Muscle layer of colon (tissue), 2 donors: ENCODE measurements around the gene GTF2A2.

Source experiments
- H3K27ac ChIP-seq: one replicate; pipeline ENCODE4 v1.7.0; 2013; ENCODE audit warnings: low read depth, mild to moderate bottlenecking, low read length, moderate library complexity
- H3K27me3 ChIP-seq, 2 donors: one replicate each; pipeline ENCODE4 v1.7.0; 2013; ENCODE audit warnings: low read length in 2 of 2, mild to moderate bottlenecking in 2 of 2; ENCODE audit not compliant: insufficient read depth in 2 of 2, control insufficient read depth in 1 of 2
- H3K36me3 ChIP-seq: one replicate; pipeline ENCODE4 v1.7.0; 2013; ENCODE audit warnings: mild to moderate bottlenecking, low read length; ENCODE audit not compliant: insufficient read depth
- H3K4me1 ChIP-seq: one replicate; pipeline ENCODE4 v1.7.0; 2013; ENCODE audit warnings: mild to moderate bottlenecking, low read length; ENCODE audit not compliant: insufficient read depth
- H3K4me3 ChIP-seq, 2 donors: one replicate each; pipeline ENCODE4 v1.7.0; 2013; ENCODE audit warnings: low read length in 2 of 2, low read depth in 1 of 2, mild to moderate bottlenecking in 1 of 2, moderate library complexity in 1 of 2
- H3K9ac ChIP-seq: one replicate; pipeline ENCODE4 v1.7.0; 2013; ENCODE audit warnings: low read length
- H3K9me3 ChIP-seq: one replicate; pipeline ENCODE4 v1.7.0; 2013; ENCODE audit warnings: mild to moderate bottlenecking, low read length
- donor health status: abdominal sarcoma.
- donor health status: Adenocarcinoma of cecum.

GTF2A2 gene

GRCh38 chr15:59596640-59597039 is 60.7 kb downstream of the GTF2A2 start:
- H3K36me3 ChIP-seq, result no peaks in the 10 kb centered on the region
- H3K27ac ChIP-seq, result no peak overlapping the region
- H3K4me1 ChIP-seq, result no peaks in the 10 kb centered on the region
- no peaks in the 10 kb centered on the region for H3K27me3 ChIP-seq
- peaks cover 3% of the 10 kb centered on the region for H3K9me3 ChIP-seq
- H3K4me3 ChIP-seq, result no peak overlapping the region
- no peak overlapping the region for H3K9ac ChIP-seq

- Histone ChIP-seq H3K36me3 (no peaks in the 10 kb centered on the region), H3K4me3 (no peak overlapping the region), H3K4me1 (no peaks in the 10 kb centered on the region), H3K27ac (no peak overlapping the region), H3K9me3 (no peaks in the 10 kb centered on the region), H3K9ac (no peak overlapping the region), H3K27me3 (no peaks in the 10 kb centered on the region)
Measured at GRCh38 chr15:59595434-59595915, 61.8 kb downstream of the GTF2A2 start.

- no peak overlapping the region for H3K4me3 ChIP-seq
- no peak overlapping the region for H3K9ac ChIP-seq
- no peak overlapping the region for H3K27ac ChIP-seq
- no peaks in the 10 kb centered on the region for H3K27me3 ChIP-seq
- no peaks in the 10 kb centered on the region for H3K36me3 ChIP-seq
- no peaks in the 10 kb centered on the region for H3K9me3 ChIP-seq
- H3K4me1 ChIP-seq, result no peaks in the 10 kb centered on the region
Measured at GRCh38 chr15:59594991-59595390, 62.3 kb downstream of the GTF2A2 start.

- H3K9me3 ChIP-seq, result no peaks in the 10 kb centered on the region
- H3K4me1 ChIP-seq, result no peaks in the 10 kb centered on the region
- H3K9ac ChIP-seq, result no peak overlapping the region
- H3K27ac ChIP-seq, result no peak overlapping the region
- no peak overlapping the region for H3K4me3 ChIP-seq
- H3K36me3 ChIP-seq, result no peaks in the 10 kb centered on the region
- no peaks in the 10 kb centered on the region for H3K27me3 ChIP-seq
Measured at GRCh38 chr15:59594493-59594942, 62.8 kb downstream of the GTF2A2 start.

GRCh38 chr15:59591356-59591755 is 66.0 kb downstream of the GTF2A2 start:
- Histone ChIP-seq H3K27ac (no peak overlapping the region), H3K27me3 (no peaks in the 10 kb centered on the region), H3K4me1 (no peaks in the 10 kb centered on the region), H3K36me3 (no peaks in the 10 kb centered on the region), H3K9me3 (no peaks in the 10 kb centered on the region), H3K4me3 (no peak overlapping the region), H3K9ac (no peak overlapping the region)

- no peaks in the 10 kb centered on the region for H3K27me3 ChIP-seq
- H3K4me3 ChIP-seq, result no peak overlapping the region
- H3K36me3 ChIP-seq, result no peaks in the 10 kb centered on the region
- no peak overlapping the region for H3K27ac ChIP-seq
- H3K9ac ChIP-seq, result no peak overlapping the region
- H3K9me3 ChIP-seq, result no peaks in the 10 kb centered on the region
- H3K4me1 ChIP-seq, result no peaks in the 10 kb centered on the region
Measured at GRCh38 chr15:59590027-59590426, 67.3 kb downstream of the GTF2A2 start.
